ENCODE data around the gene ADAM22. TPM values are rescaled to one million over a fixed set of nuclear protein-coding genes. Genes with fewer than 3 reads are reported as not detected.
A peak's percentile ranks its signal among the peaks of the same experiment; 100 is the strongest.

The ADAM22 gene
- total RNA-seq, 2 experiments from 2014 or later = 1.2 to 1.9 TPM

DNA sequence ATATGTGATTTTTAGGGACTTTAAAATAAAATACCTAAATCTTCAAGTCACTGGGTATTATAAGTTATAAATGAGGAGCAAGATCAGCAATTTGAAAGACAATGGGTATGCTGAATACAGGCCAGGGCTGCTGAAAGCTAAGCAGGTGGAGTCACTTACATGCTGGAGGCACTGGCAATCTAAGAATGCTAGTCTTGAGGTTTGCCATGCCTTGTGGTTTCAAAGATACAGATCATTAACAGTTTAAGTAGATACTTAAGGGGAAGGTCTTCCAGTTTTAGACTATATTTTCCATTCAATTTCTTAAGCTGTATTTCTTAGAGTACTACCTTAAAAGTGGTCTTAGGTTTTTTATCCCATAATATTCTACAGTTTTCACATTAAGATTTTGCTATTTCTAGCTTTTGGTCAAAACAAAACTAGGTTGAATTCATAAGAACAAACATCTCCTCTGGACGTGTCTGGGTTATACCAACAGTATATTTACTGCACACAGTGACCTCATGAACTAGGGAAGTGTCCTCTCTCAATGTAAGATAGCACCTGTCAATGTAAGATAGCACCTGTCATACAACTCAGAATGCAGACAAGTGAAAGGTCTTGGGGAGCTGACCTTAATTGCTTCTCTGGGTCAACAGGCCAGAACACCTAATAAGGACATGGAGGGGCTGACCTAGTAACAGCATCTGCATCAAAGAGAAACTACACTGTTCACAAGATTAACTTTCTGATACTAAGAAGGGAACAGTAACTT is 283.8 kb downstream of the ADAM22 start:
- H3K9me3 Mint-ChIP-seq = no peaks in the 10 kb centered on the region
- peak overlapping the region; percentile 1 for H3K27ac Mint-ChIP-seq
- peak overlapping the region; percentile 89 for H3K4me3 Mint-ChIP-seq
- no peaks in the 10 kb centered on the region for H3K27me3 Mint-ChIP-seq (ENCODE audit: low read depth)
- H3K36me3 Mint-ChIP-seq (ENCODE audit: low read depth) = peaks cover 30% of the 10 kb centered on the region
- DNase-seq = no peak
- CTCF ChIA-PET = interaction anchor here (0.9 to 1.1 kb wide), 3 partner anchors 48 to 184 kb away, joined by 3 read pairs; no protein-coding TSS in a partner anchor
- H3K4me1 Mint-ChIP-seq (ENCODE audit: low read depth) = peaks cover 28% of the 10 kb centered on the region
- intact Hi-C loops (cut with micrococcal nuclease) = loop anchor here (2.0 to 5.0 kb wide), 5 partner anchors 283 to 1065 kb away; partner anchors contain the start of genes ADAM22, CROT, DMTF1 and TMEM243

- no peak for DNase-seq
- no peaks in the 10 kb centered on the region for H3K9me3 Mint-ChIP-seq
- H3K36me3 Mint-ChIP-seq (ENCODE audit: low read depth) = peaks cover 25% of the 10 kb centered on the region
- peak overlapping the region; percentile 88 for H3K27ac Mint-ChIP-seq
- H3K27me3 Mint-ChIP-seq (ENCODE audit: low read depth) = no peaks in the 10 kb centered on the region
- intact Hi-C loops (cut with micrococcal nuclease) = loop anchor here (2.0 to 5.0 kb wide), 5 partner anchors 284 to 1066 kb away; partner anchors contain the start of genes ADAM22, CROT, DMTF1 and TMEM243
- peak overlapping the region; percentile 89 for H3K4me3 Mint-ChIP-seq
- peaks cover 28% of the 10 kb centered on the region for H3K4me1 Mint-ChIP-seq (ENCODE audit: low read depth)
- CTCF ChIA-PET = interaction anchor here (1.0 to 1.1 kb wide), 2 partner anchors 49 to 183 kb away, joined by 3 read pairs; no protein-coding TSS in a partner anchor
Observed at GRCh38 chr7:88218429-88218745, 284.3 kb downstream of the ADAM22 start.

- no peaks in the 10 kb centered on the region for H3K9me3 Mint-ChIP-seq
- H3K4me3 Mint-ChIP-seq = peak overlapping the region; percentile 89
- peaks cover 22% of the 10 kb centered on the region for H3K36me3 Mint-ChIP-seq (ENCODE audit: low read depth)
- peak overlapping the region; percentile 88 for H3K27ac Mint-ChIP-seq
- peak; percentile 37 for DNase-seq
- intact Hi-C loops (cut with micrococcal nuclease) = loop anchor here (1.0 to 5.0 kb wide), 6 partner anchors 284 to 1066 kb away; partner anchors contain the start of genes ADAM22, CROT, DBF4 and DMTF1
- H3K27me3 Mint-ChIP-seq (ENCODE audit: low read depth) = no peaks in the 10 kb centered on the region
- CTCF ChIA-PET = interaction anchor here (1.1 kb wide), 1 partner anchor 49 kb away, joined by 3 read pairs; no protein-coding TSS in a partner anchor
- H3K4me1 Mint-ChIP-seq (ENCODE audit: low read depth) = peaks cover 26% of the 10 kb centered on the region
Observed at GRCh38 chr7:88218836-88219605, 285.0 kb downstream of the ADAM22 start.

- peak within 1 kb of the TSS; percentile 88 for H3K27ac Mint-ChIP-seq
- intact Hi-C loops (cut with micrococcal nuclease) = loop anchor here (1.0 to 5.0 kb wide), 6 partner anchors 285 to 1067 kb away; partner anchors contain the start of genes ADAM22, CROT, DBF4 and DMTF1
- peak within 1 kb of the TSS; percentile 89 for H3K4me3 Mint-ChIP-seq
- H3K9me3 Mint-ChIP-seq = no peaks in the 10 kb centered on the region
- CTCF ChIA-PET = interaction anchor here (0.6 to 1.7 kb wide), 2 partner anchors 8 to 44 kb away, joined by 3 read pairs; no protein-coding TSS in a partner anchor
- DNase-seq = peak; percentile 89
- peaks cover 15% of the 10 kb centered on the region for H3K36me3 Mint-ChIP-seq (ENCODE audit: low read depth)
- H3K4me1 Mint-ChIP-seq (ENCODE audit: low read depth) = peaks cover 23% of the 10 kb centered on the region
- H3K27me3 Mint-ChIP-seq (ENCODE audit: low read depth) = no peaks in the 10 kb centered on the region
Observed at GRCh38 chr7:88219781-88220747, 286.0 kb downstream of the ADAM22 start, which contains the start of gene SRI. Gene SRI, minus strand, starts transcription at chr7:88220038. Its CDS starts 12 bp downstream, at chr7:88220026.

DNA sequence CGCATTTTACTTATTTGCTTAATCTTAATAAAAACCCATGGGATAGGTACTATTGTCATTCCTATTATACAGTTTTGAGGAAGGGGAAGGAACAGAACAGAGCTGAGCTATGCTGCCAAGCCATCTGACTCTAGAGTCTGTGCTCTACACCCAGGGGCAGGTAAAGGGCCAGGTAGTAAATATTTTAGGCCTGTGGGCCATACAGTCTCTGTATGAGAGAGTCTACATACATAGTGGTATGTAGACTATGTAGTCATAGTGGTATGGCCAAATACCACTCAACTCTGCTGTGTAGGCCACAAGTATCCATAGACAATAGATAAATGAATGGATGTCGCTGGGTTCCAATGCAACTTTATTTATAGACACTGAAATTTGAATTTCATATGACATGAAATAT is 289.2 kb downstream of the ADAM22 start:
- intact Hi-C loops (cut with micrococcal nuclease) = no loop called here

DNA sequence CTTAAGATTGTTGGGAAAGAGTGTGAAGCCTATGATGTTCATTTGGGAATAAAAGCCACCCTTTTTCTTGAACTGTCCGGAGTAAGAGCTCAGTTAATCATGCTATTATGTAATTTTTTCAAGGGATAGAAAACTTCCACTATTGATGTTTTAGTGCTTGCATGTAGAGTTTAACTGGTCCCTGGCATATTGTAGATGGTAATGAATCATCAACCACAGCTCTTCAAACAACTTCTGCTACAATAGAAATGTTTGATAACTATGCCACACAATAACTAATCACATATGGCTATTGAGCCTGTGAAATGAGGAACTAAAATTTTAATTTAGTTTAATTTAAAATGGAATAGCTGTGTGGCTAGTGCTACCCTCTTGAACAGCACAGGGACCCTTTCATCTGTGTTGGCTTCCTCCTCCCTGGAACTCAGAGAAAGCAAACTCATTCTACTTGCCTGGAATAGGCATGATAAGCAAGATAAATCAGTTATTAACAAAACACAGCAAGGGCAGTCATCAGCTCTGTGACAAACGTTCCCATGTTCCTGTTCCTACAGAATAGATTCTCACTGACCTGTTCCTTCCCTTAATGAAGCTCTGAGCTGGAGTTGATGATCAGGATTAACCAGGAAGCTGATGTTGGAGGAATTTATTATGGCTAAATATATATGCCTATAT is 290.7 kb downstream of the ADAM22 start:
- peaks cover 4% of the 10 kb centered on the region for H3K4me1 Mint-ChIP-seq (ENCODE audit: low read depth)
- H3K4me3 Mint-ChIP-seq = no peak overlapping the region
- peaks cover 6% of the 10 kb centered on the region for H3K27me3 Mint-ChIP-seq (ENCODE audit: low read depth)
- CTCF ChIA-PET = no interaction called here
- peaks cover 1% of the 10 kb centered on the region for H3K36me3 Mint-ChIP-seq (ENCODE audit: low read depth)
- no peak for DNase-seq
- H3K9me3 Mint-ChIP-seq = no peaks in the 10 kb centered on the region
- intact Hi-C loops (cut with micrococcal nuclease) = no loop called here
- no peak overlapping the region for H3K27ac Mint-ChIP-seq

More for the DNA sequence above, 289.2 kb downstream of the ADAM22 start:
- Mint-ChIP-seq H3K36me3 (ENCODE audit: low read depth) (peaks cover 6% of the 10 kb centered on the region), H3K4me1 (ENCODE audit: low read depth) (peaks cover 9% of the 10 kb centered on the region), H3K27me3 (ENCODE audit: low read depth) (peaks cover 4% of the 10 kb centered on the region), H3K9me3 (no peaks in the 10 kb centered on the region), H3K4me3 (no peak overlapping the region), H3K27ac (no peak overlapping the region)
- CTCF ChIA-PET = no interaction called here
- DNase-seq = no peak

DNA sequence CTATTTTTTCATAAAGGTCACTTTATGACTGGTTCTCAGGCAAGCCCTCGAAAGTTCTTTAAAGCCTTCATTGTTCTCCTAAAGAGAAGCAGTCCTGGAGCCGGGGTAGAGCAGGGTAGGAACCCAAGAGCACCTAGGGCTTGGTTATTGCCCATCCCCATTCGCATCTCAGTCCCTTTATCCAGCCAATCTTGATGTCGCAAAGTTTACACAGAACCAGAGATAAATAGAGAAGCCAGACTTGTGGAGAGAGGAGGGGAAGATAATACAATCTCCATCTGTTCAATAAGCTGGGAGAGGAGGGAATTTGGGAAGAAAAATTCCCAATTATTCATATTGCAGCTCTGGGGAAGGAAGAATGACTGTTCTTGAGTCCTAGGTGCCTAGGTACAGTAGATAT is 292.1 kb downstream of the ADAM22 start:
- DNase-seq = no peak
- CTCF ChIA-PET = interaction anchor here (0.9 kb wide), 1 partner anchor 17 kb away, joined by 3 read pairs; no protein-coding TSS in a partner anchor
- Mint-ChIP-seq H3K27me3 (ENCODE audit: low read depth) (peaks cover 6% of the 10 kb centered on the region), H3K4me3 (no peak overlapping the region), H3K9me3 (no peaks in the 10 kb centered on the region), H3K27ac (no peak overlapping the region), H3K4me1 (ENCODE audit: low read depth) (peaks cover 1% of the 10 kb centered on the region), H3K36me3 (ENCODE audit: low read depth) (peaks cover 1% of the 10 kb centered on the region)
- intact Hi-C loops (cut with micrococcal nuclease) = no loop called here

- Mint-ChIP-seq H3K27me3 (ENCODE audit: low read depth) (peaks cover 6% of the 10 kb centered on the region), H3K4me1 (ENCODE audit: low read depth) (no peaks in the 10 kb centered on the region), H3K4me3 (no peak overlapping the region), H3K36me3 (ENCODE audit: low read depth) (peaks cover 1% of the 10 kb centered on the region), H3K27ac (no peak overlapping the region), H3K9me3 (no peaks in the 10 kb centered on the region)
- intact Hi-C loops (cut with micrococcal nuclease) = no loop called here
- DNase-seq = no peak
- CTCF ChIA-PET = interaction anchor here (0.9 kb wide), 1 partner anchor 16 kb away, joined by 3 read pairs; no protein-coding TSS in a partner anchor
Observed at GRCh38 chr7:88226886-88227516, 292.9 kb downstream of the ADAM22 start.

DNA sequence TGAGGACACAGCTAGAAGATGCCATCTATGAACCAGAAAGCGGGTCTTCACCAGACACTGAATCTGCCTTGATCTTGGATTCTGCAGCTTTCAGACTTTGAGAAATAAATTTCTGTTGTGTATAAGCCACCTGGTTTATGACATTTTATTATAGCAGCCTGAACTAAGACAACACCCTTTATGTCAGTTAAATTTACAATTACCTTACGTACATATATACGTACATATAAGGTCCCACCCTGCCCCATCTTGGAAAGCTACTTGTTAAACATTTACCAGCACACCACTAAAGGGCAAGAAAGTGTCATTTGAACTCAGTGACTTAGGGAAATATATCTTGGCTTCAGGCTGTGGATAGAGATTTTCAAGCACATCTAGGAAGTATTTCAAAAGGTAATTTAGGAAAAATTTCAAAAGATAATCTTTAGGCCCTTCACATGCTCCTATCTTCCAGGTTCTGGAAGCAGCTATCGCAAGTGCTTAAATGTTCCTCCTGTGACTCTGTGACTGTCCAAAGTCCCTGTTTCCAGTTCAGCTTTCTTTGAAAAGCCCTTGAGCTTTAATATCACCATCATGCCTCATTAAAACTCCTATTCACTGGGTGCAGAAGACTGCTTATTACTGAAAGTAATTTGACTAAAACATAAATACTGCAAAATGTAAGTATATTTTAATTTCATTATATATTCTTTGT is 295.4 kb downstream of the ADAM22 start:
- Mint-ChIP-seq H3K27me3 (ENCODE audit: low read depth) (peaks cover 8% of the 10 kb centered on the region), H3K4me1 (ENCODE audit: low read depth) (no peaks in the 10 kb centered on the region), H3K27ac (no peak overlapping the region), H3K4me3 (no peak overlapping the region), H3K36me3 (ENCODE audit: low read depth) (peaks cover 1% of the 10 kb centered on the region), H3K9me3 (no peaks in the 10 kb centered on the region)
- no peak for DNase-seq
- intact Hi-C loops (cut with micrococcal nuclease) = no loop called here
- CTCF ChIA-PET = interaction anchor here (1.4 kb wide), 1 partner anchor 14 kb away, joined by 6 read pairs; no protein-coding TSS in a partner anchor

DNA sequence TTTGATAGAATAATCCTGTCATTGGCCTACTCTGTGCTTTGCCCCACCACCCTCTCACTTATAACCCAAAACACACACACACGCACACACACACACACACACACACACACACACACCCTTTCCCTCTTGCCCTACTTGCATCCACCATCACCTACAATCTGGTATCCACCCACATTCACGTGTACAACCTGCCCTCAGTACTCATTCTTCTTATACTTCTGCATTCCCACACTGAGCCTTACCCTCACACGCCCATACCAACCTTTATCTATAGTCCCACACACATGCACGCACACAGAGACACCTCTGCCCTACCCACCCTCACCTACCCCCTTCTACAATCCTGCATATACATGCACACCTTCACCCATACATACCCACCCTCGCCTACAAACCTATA is 296.6 kb downstream of the ADAM22 start:
- DNase-seq = no peak
- H3K27ac Mint-ChIP-seq = no peak overlapping the region
- H3K27me3 Mint-ChIP-seq (ENCODE audit: low read depth) = peaks cover 8% of the 10 kb centered on the region
- intact Hi-C loops (cut with micrococcal nuclease) = no loop called here
- H3K4me3 Mint-ChIP-seq = no peak overlapping the region
- peaks cover 1% of the 10 kb centered on the region for H3K36me3 Mint-ChIP-seq (ENCODE audit: low read depth)
- CTCF ChIA-PET = no interaction called here
- H3K9me3 Mint-ChIP-seq = no peaks in the 10 kb centered on the region
- H3K4me1 Mint-ChIP-seq (ENCODE audit: low read depth) = no peaks in the 10 kb centered on the region

All from activated naive CD4-positive, alpha-beta T cell treated with anti-CD3 and anti-CD28 coated beads for 36 hours (primary cell).